ENCODE results near the gene ZBTB11. TPM values are rescaled to one million over a fixed set of nuclear protein-coding genes. Genes with fewer than 3 reads are reported as not detected.

Gene ZBTB11
- total and polyA plus RNA-seq, 7 donors, result 3.0 to 24.4 (median 18.6) TPM

DNA sequence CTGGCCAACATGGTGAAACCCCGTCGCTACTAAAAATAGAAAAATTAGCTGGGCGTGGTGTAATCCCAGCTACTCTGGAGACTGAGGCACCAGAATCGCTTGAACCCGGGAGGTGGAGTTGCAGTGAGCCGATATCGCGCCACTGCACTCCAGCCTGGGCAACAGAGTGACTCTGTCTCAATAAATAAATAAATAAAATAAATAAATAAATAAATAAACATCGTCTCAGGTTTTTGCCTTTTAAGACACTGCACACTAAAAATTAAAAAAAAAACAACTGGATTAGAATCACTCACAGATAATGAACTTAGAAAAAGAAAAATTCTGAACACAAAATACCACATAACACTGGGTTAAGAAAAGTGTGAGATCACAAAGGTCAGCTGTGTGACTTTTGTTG is 2.4 kb downstream of the ZBTB11 start:
- H3K27ac ChIP-seq, result no peak overlapping the region
- no peak for DNase-seq
- 91 to 92% methylated on average over 9 of the region's 9 CpGs for WGBS, 2 donors
- no peaks in the 10 kb centered on the region for H3K9me3 ChIP-seq
- H3K4me1 ChIP-seq, result peaks cover 0 to 30% (median 17%) of the 10 kb centered on the region in 4 donors
- no peak for TF ChIP-seq POLR2AphosphoS5 (IDR thresholded peaks at IDR 0.05)
- no peak for TF ChIP-seq EP300 (IDR thresholded peaks at IDR 0.05)
- TF ChIP-seq, protein P1, sequence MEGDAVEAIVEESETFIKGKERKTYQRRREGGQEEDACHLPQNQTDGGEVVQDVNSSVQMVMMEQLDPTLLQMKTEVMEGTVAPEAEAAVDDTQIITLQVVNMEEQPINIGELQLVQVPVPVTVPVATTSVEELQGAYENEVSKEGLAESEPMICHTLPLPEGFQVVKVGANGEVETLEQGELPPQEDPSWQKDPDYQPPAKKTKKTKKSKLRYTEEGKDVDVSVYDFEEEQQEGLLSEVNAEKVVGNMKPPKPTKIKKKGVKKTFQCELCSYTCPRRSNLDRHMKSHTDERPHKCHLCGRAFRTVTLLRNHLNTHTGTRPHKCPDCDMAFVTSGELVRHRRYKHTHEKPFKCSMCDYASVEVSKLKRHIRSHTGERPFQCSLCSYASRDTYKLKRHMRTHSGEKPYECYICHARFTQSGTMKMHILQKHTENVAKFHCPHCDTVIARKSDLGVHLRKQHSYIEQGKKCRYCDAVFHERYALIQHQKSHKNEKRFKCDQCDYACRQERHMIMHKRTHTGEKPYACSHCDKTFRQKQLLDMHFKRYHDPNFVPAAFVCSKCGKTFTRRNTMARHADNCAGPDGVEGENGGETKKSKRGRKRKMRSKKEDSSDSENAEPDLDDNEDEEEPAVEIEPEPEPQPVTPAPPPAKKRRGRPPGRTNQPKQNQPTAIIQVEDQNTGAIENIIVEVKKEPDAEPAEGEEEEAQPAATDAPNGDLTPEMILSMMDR (IDR thresholded peaks at IDR 0.05), result no peak
- no peak for TF ChIP-seq POLR2A (IDR thresholded peaks at IDR 0.05)
- no peaks in the 10 kb centered on the region for H3K27me3 ChIP-seq
- H3K36me3 ChIP-seq, result peaks cover 0 to 23% (median 6%) of the 10 kb centered on the region in 4 donors
- intact Hi-C loops (cut with DNase I), result loop anchor here (10.0 kb wide), 1 partner anchor 970 kb away; the partner anchor contains the start of gene TFG
- H3K4me3 ChIP-seq, result no peak overlapping the region

GRCh38 chr3:101673953-101674352 is 3.0 kb downstream of the ZBTB11 start:
- TF ChIP-seq POLR2A (IDR thresholded peaks at IDR 0.05) (no peak), POLR2AphosphoS5 (IDR thresholded peaks at IDR 0.05) (no peak), EP300 (IDR thresholded peaks at IDR 0.05) (no peak)
- TF ChIP-seq, protein P1 (IDR thresholded peaks at IDR 0.05), result no peak
- intact Hi-C loops (cut with DNase I), result loop anchor here (10.0 kb wide), 1 partner anchor 969 kb away; the partner anchor contains the start of gene TFG
- H3K9me3 ChIP-seq, result no peaks in the 10 kb centered on the region
- peaks cover 0 to 27% (median 11%) of the 10 kb centered on the region in 4 donors for H3K36me3 ChIP-seq
- H3K4me3 ChIP-seq, result no peak overlapping the region
- no peaks in the 10 kb centered on the region for H3K27me3 ChIP-seq
- 88 to 92% methylated on average over 13 of the region's 13 CpGs for WGBS, 2 donors
- H3K4me1 ChIP-seq, result peaks cover 0 to 30% (median 17%) of the 10 kb centered on the region in 4 donors
- H3K27ac ChIP-seq, result no peak overlapping the region
- DNase-seq, result no peak

- Histone ChIP-seq H3K4me1 (peaks cover 0 to 19% (median 6%) of the 10 kb centered on the region in 4 donors), H3K4me3 (no peak overlapping the region), H3K36me3 (peaks cover 0 to 52% (median 12%) of the 10 kb centered on the region in 4 donors), H3K27me3 (no peaks in the 10 kb centered on the region), H3K9me3 (no peaks in the 10 kb centered on the region), H3K27ac (no peak overlapping the region)
- intact Hi-C loops (cut with DNase I), result loop anchor here (10.0 kb wide), 1 partner anchor 966 kb away; the partner anchor contains the start of gene TFG
- DNase-seq, result no peak
- 88 to 89% methylated on average over 5 of the region's 5 CpGs for WGBS, 2 donors
- no peak for TF ChIP-seq POLR2AphosphoS5 (IDR thresholded peaks at IDR 0.05)
- TF ChIP-seq EP300 (IDR thresholded peaks at IDR 0.05), result no peak
- no peak for TF ChIP-seq POLR2A (IDR thresholded peaks at IDR 0.05)
- TF ChIP-seq, protein P1 (IDR thresholded peaks at IDR 0.05), result no peak
Observed at GRCh38 chr3:101671014-101671413, 5.9 kb downstream of the ZBTB11 start.

DNA sequence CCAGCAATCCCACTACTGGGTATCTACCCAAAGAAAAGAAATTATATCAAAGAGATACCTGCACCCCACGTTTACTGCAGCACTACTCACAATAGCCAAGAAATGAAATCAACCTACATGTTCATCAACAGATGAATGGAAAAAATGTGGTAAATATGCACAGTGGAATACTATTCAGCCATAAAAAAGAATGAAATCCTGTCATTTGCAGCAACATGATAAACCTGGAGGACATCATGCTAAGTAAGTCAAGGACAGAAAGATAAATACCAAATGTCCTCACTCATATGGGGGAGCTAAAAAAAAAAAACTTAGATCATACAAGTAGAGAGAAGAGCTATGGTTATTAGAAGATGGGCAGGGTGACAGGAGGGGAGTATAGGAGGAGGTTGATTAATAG is 9.1 kb downstream of the ZBTB11 start:
- Histone ChIP-seq H3K9me3 (no peaks in the 10 kb centered on the region), H3K27ac (no peak overlapping the region), H3K4me3 (no peak overlapping the region), H3K27me3 (no peaks in the 10 kb centered on the region), H3K4me1 (no peaks in the 10 kb centered on the region), H3K36me3 (peaks cover 6 to 82% (median 25%) of the 10 kb centered on the region in 4 donors)
- no peak for DNase-seq
- TF ChIP-seq POLR2AphosphoS5 (IDR thresholded peaks at IDR 0.05), result no peak
- no peak for TF ChIP-seq EP300 (IDR thresholded peaks at IDR 0.05)
- TF ChIP-seq POLR2A (IDR thresholded peaks at IDR 0.05), result no peak
- TF ChIP-seq, protein P1 (IDR thresholded peaks at IDR 0.05), result no peak
- 95 to 98% methylated on average over 1 of the region's 1 CpG for WGBS, 2 donors
- intact Hi-C loops (cut with DNase I), result no loop called here

DNA sequence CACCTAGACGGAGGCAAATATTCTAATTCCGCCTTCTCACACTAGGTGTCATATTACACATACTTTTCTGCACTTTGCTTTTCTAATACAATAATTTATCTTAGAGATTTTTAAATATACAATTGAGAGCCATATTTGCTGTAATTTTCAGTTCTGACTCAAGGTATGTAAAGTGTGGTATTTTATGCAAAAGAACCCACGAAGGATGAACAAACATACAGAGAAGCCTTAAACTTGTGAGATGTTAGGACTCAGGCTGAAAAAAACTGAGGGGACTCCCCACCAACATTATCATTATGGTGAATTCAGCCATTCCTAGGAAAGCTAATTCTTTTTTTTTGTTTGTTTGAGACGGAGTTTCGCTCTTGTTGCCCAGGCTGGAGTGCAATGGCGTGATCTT is 9.6 kb downstream of the ZBTB11 start:
- Histone ChIP-seq H3K9me3 (no peaks in the 10 kb centered on the region), H3K4me3 (no peak overlapping the region), H3K27me3 (no peaks in the 10 kb centered on the region), H3K36me3 (peaks cover 6 to 87% (median 27%) of the 10 kb centered on the region in 4 donors), H3K4me1 (no peaks in the 10 kb centered on the region), H3K27ac (no peak overlapping the region)
- 92 to 93% methylated on average over 6 of the region's 6 CpGs for WGBS, 2 donors
- TF ChIP-seq EP300 (IDR thresholded peaks at IDR 0.05) (no peak), POLR2AphosphoS5 (IDR thresholded peaks at IDR 0.05) (no peak), POLR2A (IDR thresholded peaks at IDR 0.05) (no peak)
- TF ChIP-seq, protein P1 (IDR thresholded peaks at IDR 0.05), result no peak
- intact Hi-C loops (cut with DNase I), result no loop called here
- no peak for DNase-seq

Measured in sigmoid colon (tissue), 7 donors.